Subcutaneous abdominal adipose tissue (tissue), 5 donors: ENCODE measurements around the gene HOXD3.

Experiments used
- H3K27ac ChIP-seq: one replicate; pipeline ENCODE4 v1.7.0; 2013; ENCODE audit warnings: low read depth, mild to moderate bottlenecking, inconsistent platforms, low read length, moderate library complexity
- H3K27me3 ChIP-seq, 5 donors: one replicate each; pipeline ENCODE4 v1.7.0; 2013; ENCODE audit warnings: low read length in 5 of 5, inconsistent platforms in 1 of 5; ENCODE audit not compliant: control insufficient read depth in 5 of 5, insufficient read depth in 4 of 5
- H3K36me3 ChIP-seq, 5 donors: one replicate each; pipeline ENCODE4 v1.7.0; 2013; ENCODE audit warnings: low read length in 5 of 5; ENCODE audit not compliant: control insufficient read depth in 5 of 5, insufficient read depth in 5 of 5
- H3K4me1 ChIP-seq, 5 donors: one replicate each; pipeline ENCODE4 v1.7.0; 2013; ENCODE audit warnings: low read length in 5 of 5, mild to moderate bottlenecking in 3 of 5, moderate library complexity in 1 of 5; ENCODE audit not compliant: control insufficient read depth in 5 of 5, insufficient read depth in 5 of 5
- H3K4me3 ChIP-seq, 5 donors: one replicate each; pipeline ENCODE4 v1.7.0; 2013; ENCODE audit warnings: low read length in 5 of 5, low read depth in 1 of 5
- H3K9ac ChIP-seq, 5 donors: one replicate each; pipeline ENCODE4 v1.7.0; 2013; ENCODE audit warnings: low read length in 5 of 5, mild to moderate bottlenecking in 4 of 5, moderate library complexity in 3 of 5
- H3K9me3 ChIP-seq, 5 donors: one replicate each; pipeline ENCODE4 v1.7.0; 2013; ENCODE audit warnings: low read length in 5 of 5; ENCODE audit not compliant: control insufficient read depth in 5 of 5
- donor health status: healthy.
- donor health status: healthy.
- donor health status: healthy.
- donor health status: healthy.
- donor health status: healthy.

Gene HOXD3

GRCh38 chr2:176133389-176133788, 23.7 kb upstream of the HOXD3 start:
- Histone ChIP-seq H3K36me3 (no peaks in the 10 kb centered on the region), H3K27me3 (peaks cover 0 to 41% (median 5%) of the 10 kb centered on the region in 5 donors), H3K4me3 (no peak overlapping the region), H3K4me1 (peaks cover 1 to 65% (median 57%) of the 10 kb centered on the region in 5 donors), H3K9me3 (no peaks in the 10 kb centered on the region), H3K27ac (no peak overlapping the region), H3K9ac (no peak overlapping the region)

- H3K4me1 ChIP-seq: peaks cover 1 to 65% (median 57%) of the 10 kb centered on the region in 5 donors
- H3K27me3 ChIP-seq: peaks cover 0 to 42% (median 6%) of the 10 kb centered on the region in 5 donors
- H3K9ac ChIP-seq: no peak overlapping the region
- H3K4me3 ChIP-seq: no peak overlapping the region
- no peaks in the 10 kb centered on the region for H3K9me3 ChIP-seq
- H3K36me3 ChIP-seq: no peaks in the 10 kb centered on the region
- H3K27ac ChIP-seq: peak overlapping the region; percentile 91
These were observed 23.1 kb upstream of the HOXD3 start for GRCh38 chr2:176134035-176134434.

GRCh38 chr2:176135035-176135440, 22.1 kb upstream of the HOXD3 start:
- peaks cover 0 to 49% (median 6%) of the 10 kb centered on the region in 5 donors for H3K27me3 ChIP-seq
- no peak overlapping the region for H3K9ac ChIP-seq
- peak overlapping the region in 1 of 5 donors; percentile 44 for H3K4me3 ChIP-seq
- H3K9me3 ChIP-seq: no peaks in the 10 kb centered on the region
- peaks cover 3 to 69% (median 62%) of the 10 kb centered on the region in 5 donors for H3K4me1 ChIP-seq
- no peaks in the 10 kb centered on the region for H3K36me3 ChIP-seq
- peak overlapping the region; percentile 91 for H3K27ac ChIP-seq

- peak overlapping the region; percentile 91 for H3K27ac ChIP-seq
- no peaks in the 10 kb centered on the region for H3K36me3 ChIP-seq
- peak overlapping the region; percentile 64 to 88 (median 80) for H3K4me3 ChIP-seq
- H3K9ac ChIP-seq: peak overlapping the region; percentile 71 to 86 (median 74)
- no peaks in the 10 kb centered on the region for H3K9me3 ChIP-seq
- peaks cover 0 to 56% (median 5%) of the 10 kb centered on the region in 5 donors for H3K27me3 ChIP-seq
- H3K4me1 ChIP-seq: peaks cover 6 to 73% (median 68%) of the 10 kb centered on the region in 5 donors
These were observed 20.5 kb upstream of the HOXD3 start for GRCh38 chr2:176136374-176137251.

- Histone ChIP-seq H3K4me1 (peaks cover 6 to 70% (median 67%) of the 10 kb centered on the region in 5 donors), H3K27ac (peak overlapping the region; percentile 91), H3K4me3 (peak overlapping the region; percentile 64 to 84 (median 79)), H3K9ac (peak overlapping the region; percentile 71 to 86 (median 74)), H3K27me3 (peaks cover 0 to 56% (median 5%) of the 10 kb centered on the region in 5 donors), H3K9me3 (no peaks in the 10 kb centered on the region), H3K36me3 (no peaks in the 10 kb centered on the region)
These were observed 19.9 kb upstream of the HOXD3 start for GRCh38 chr2:176137252-176137580.

GRCh38 chr2:176137906-176138305, 19.2 kb upstream of the HOXD3 start:
- H3K36me3 ChIP-seq: no peaks in the 10 kb centered on the region
- peak overlapping the region; percentile 77 for H3K27ac ChIP-seq
- H3K9ac ChIP-seq: peak overlapping the region in 3 of 5 donors; percentile 24 to 86 (median 79)
- H3K4me1 ChIP-seq: peaks cover 6 to 71% (median 67%) of the 10 kb centered on the region in 5 donors
- peak overlapping the region in 4 of 5 donors; percentile 64 to 84 (median 80) for H3K4me3 ChIP-seq
- no peaks in the 10 kb centered on the region for H3K9me3 ChIP-seq
- H3K27me3 ChIP-seq: peaks cover 0 to 57% (median 5%) of the 10 kb centered on the region in 5 donors

GRCh38 chr2:176138526-176138922, 18.6 kb upstream of the HOXD3 start:
- peaks cover 0 to 54% (median 5%) of the 10 kb centered on the region in 5 donors for H3K27me3 ChIP-seq
- no peaks in the 10 kb centered on the region for H3K9me3 ChIP-seq
- peak overlapping the region in 3 of 5 donors; percentile 55 to 79 (median 63) for H3K9ac ChIP-seq
- peaks cover 6 to 70% (median 64%) of the 10 kb centered on the region in 5 donors for H3K4me1 ChIP-seq
- H3K36me3 ChIP-seq: no peaks in the 10 kb centered on the region
- H3K4me3 ChIP-seq: peak overlapping the region; percentile 48 to 84 (median 79)
- peak overlapping the region; percentile 77 for H3K27ac ChIP-seq

GRCh38 chr2:176138923-176139660, 18.0 kb upstream of the HOXD3 start:
- Histone ChIP-seq H3K36me3 (no peaks in the 10 kb centered on the region), H3K9me3 (no peaks in the 10 kb centered on the region), H3K4me3 (peak overlapping the region; percentile 48 to 84 (median 79)), H3K4me1 (peaks cover 6 to 68% (median 64%) of the 10 kb centered on the region in 5 donors), H3K27ac (peak overlapping the region; percentile 77), H3K9ac (peak overlapping the region in 4 of 5 donors; percentile 32 to 79 (median 59)), H3K27me3 (peaks cover 0 to 51% (median 5%) of the 10 kb centered on the region in 5 donors)

- Histone ChIP-seq H3K9ac (peak overlapping the region in 4 of 5 donors; percentile 16 to 79 (median 70)), H3K4me1 (peaks cover 6 to 64% (median 61%) of the 10 kb centered on the region in 5 donors), H3K4me3 (peak overlapping the region; percentile 60 to 84 (median 69)), H3K27me3 (peaks cover 0 to 49% (median 5%) of the 10 kb centered on the region in 5 donors), H3K27ac (peak overlapping the region; percentile 77), H3K9me3 (no peaks in the 10 kb centered on the region), H3K36me3 (no peaks in the 10 kb centered on the region)
These were observed 17.2 kb upstream of the HOXD3 start for GRCh38 chr2:176139661-176140512.
